ENCODE data around the gene PRR36. TPM values are rescaled to one million over a fixed set of nuclear protein-coding genes. Genes with fewer than 3 reads are reported as not detected.
A peak's percentile ranks its signal among the peaks of the same experiment; 100 is the strongest.

PRR36 gene
- total RNA-seq, 1 experiment from 2014 or later, result 0.26 TPM

DNA sequence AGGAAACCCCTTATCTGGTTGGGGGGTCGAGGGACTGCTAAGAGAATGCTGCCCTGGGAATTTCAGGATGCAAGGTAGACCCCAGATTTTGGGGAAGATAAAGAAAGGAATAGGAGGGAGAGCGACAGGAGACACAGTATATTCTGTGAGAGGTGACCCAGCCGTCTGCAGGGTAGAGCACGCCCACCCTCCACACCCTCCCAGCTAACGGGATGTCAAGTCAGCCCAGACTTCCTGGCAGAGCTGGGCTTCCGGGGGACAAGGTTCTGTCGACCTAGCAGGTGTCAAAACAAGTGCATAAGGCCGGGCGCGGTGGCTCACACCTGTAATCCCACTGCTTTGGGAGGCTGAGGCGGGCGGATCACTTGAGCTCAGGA, 695 bp upstream of the PRR36 start:
- intact Hi-C loops (cut with micrococcal nuclease), result no loop called here
- BruUV-seq (replicated peaks), result no TSS peak
- H3K9me3 Mint-ChIP-seq (ENCODE audit: unreplicated experiment), result no peaks in the 10 kb centered on the region
- H3K4me1 Mint-ChIP-seq (ENCODE audit: insufficient read depth, unreplicated experiment), result peaks cover 23% of the 10 kb centered on the region
- DNase-seq (ENCODE audit: unreplicated experiment), result no peak
- no peak overlapping the region for H3K27ac Mint-ChIP-seq (ENCODE audit: low read depth, unreplicated experiment)
- TF ChIP-seq CTCF (IDR thresholded peaks at IDR 0.05; ENCODE audit: unreplicated experiment), result no peak
- H3K4me3 Mint-ChIP-seq (ENCODE audit: unreplicated experiment), result no peak overlapping the region
- H3K27me3 Mint-ChIP-seq (ENCODE audit: insufficient read depth, unreplicated experiment), result no peaks in the 10 kb centered on the region
- ChIA-PET CTCF (no interaction called here), POLR2A (interaction anchor here (0.6 to 1.7 kb wide), 2 partner anchors 27 to 29 kb away, joined by 3 to 4 read pairs; partner anchors contain the start of gene MAP2K7)
- peaks cover 4% of the 10 kb centered on the region for H3K36me3 Mint-ChIP-seq (ENCODE audit: insufficient read depth, unreplicated experiment)

DNA sequence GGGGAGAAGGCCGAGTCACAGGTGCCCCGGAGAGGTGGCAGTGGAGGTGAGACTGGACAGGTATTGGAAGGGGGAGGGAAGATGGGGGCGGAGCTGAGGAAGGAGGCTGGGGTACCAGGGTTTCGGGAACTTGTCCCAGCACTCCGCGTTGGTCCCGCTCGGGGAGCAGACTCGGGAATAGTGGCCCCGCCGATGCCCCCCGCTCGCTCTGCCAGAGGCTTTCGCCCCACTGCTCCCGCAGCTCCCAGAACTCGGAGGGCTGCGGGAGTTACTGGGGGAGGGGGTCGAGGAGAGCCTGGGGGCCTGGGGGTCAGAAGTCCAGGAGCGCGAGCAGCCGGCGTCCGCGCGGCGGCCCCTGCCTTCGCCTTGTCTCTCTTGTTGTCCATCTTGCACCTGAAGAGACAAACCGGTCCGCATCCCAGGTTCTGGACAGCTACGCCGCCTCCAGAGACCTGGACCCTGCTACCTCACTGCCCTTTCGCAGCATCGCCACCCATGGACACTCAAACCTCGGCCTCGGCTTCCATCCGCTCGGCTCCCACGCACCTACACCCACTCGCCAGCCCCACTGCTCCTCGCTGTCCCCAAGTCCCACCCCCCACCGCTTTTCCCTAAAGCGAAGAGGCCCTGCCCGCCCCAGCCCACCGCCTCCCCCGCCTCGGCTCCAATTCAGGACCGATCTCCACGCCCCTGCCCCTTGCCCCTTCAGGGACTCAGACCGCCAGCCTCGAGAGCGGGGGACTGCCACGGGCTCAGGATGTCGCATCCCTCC, 700 bp downstream of the PRR36 start:
- Mint-ChIP-seq H3K27ac (ENCODE audit: low read depth, unreplicated experiment) (no peak overlapping the region), H3K9me3 (ENCODE audit: unreplicated experiment) (no peaks in the 10 kb centered on the region), H3K27me3 (ENCODE audit: insufficient read depth, unreplicated experiment) (no peaks in the 10 kb centered on the region), H3K4me3 (ENCODE audit: unreplicated experiment) (no peak overlapping the region), H3K36me3 (ENCODE audit: insufficient read depth, unreplicated experiment) (peaks cover 7% of the 10 kb centered on the region), H3K4me1 (ENCODE audit: insufficient read depth, unreplicated experiment) (peaks cover 25% of the 10 kb centered on the region)
- DNase-seq (ENCODE audit: unreplicated experiment), result no peak
- BruUV-seq (replicated peaks), result no TSS peak
- ChIA-PET CTCF (interaction anchor here (1.3 kb wide), 1 partner anchor 21 kb away, joined by 5 read pairs; no protein-coding TSS in a partner anchor), POLR2A (no interaction called here)
- TF ChIP-seq CTCF (IDR thresholded peaks at IDR 0.05; ENCODE audit: unreplicated experiment), result no peak
- intact Hi-C loops (cut with micrococcal nuclease), result no loop called here

DNA sequence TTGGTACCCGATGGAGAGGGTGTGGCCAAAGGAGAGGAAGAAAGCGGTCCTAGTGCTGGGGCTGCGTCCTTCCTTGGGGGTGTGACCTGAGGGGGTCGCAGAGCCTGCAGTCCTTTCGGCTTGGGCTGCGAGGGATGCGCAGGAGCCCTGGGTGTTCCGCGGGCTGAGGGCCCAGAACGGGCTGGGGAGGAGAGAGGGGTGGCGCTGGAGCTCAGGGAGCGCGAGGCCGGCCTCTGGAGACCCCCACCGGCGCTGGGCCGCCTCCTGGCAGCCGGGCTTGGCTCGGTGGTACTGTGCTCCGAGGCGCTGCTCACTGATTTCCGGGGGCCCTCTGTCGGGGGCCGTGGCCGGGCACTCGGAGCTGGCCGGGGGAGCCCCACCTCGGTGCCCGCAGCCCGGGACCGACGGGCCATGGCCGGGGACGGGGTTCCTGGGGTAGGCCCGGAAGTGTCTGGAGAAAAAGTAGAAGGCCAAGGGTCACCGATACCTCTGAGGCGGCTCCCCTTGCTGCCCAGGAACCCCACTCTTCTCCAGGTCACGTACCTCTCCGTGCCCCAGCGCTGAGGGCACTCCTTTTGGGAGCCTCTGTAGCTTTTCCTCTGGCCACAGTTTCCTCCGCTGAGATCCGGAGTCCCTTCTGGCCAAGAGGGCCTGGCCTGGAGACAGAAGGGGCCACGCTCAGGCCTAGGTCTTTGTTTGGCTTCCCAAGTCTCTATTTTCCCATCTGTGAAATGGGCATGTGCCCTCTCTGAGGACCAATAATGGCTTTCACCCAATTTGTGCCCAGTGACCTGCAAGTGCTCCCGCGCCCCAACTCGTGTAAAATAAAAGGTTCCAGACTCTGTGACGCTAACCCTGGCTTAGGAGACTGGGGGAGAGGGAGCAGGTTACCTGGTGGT, 1.6 kb downstream of the PRR36 start:
- Mint-ChIP-seq H3K27ac (ENCODE audit: low read depth, unreplicated experiment) (no peak overlapping the region), H3K9me3 (ENCODE audit: unreplicated experiment) (no peaks in the 10 kb centered on the region), H3K4me1 (ENCODE audit: insufficient read depth, unreplicated experiment) (peaks cover 25% of the 10 kb centered on the region), H3K36me3 (ENCODE audit: insufficient read depth, unreplicated experiment) (peaks cover 7% of the 10 kb centered on the region), H3K4me3 (ENCODE audit: unreplicated experiment) (peak overlapping the region; percentile 68), H3K27me3 (ENCODE audit: insufficient read depth, unreplicated experiment) (no peaks in the 10 kb centered on the region)
- CTCF ChIA-PET, result interaction anchor here (1.3 kb wide), 1 partner anchor 20 kb away, joined by 5 read pairs; no protein-coding TSS in a partner anchor
- DNase-seq (ENCODE audit: unreplicated experiment), result no peak
- TF ChIP-seq CTCF (IDR thresholded peaks at IDR 0.05; ENCODE audit: unreplicated experiment), result no peak
- no TSS peak for BruUV-seq (replicated peaks)
- intact Hi-C loops (cut with micrococcal nuclease), result no loop called here
- POLR2A ChIA-PET, result interaction anchor here (0.5 to 1.8 kb wide), 3 partner anchors 16 to 29 kb away, joined by 4 to 5 read pairs (median 4); partner anchors contain the start of gene LRRC8E
